IMR-90 (cell line): ENCODE measurements around the gene ATF7IP2. TPM values are rescaled to one million over a fixed set of nuclear protein-coding genes. Genes with fewer than 3 reads are reported as not detected.

Experiments used
- ATAC-seq: fragments of 200-7000 bp; cut with Tn5 transposase; 2 replicates; pipeline ENCODE4 v1.9.1; 2020; ENCODE audit warnings: low read depth, mild to moderate bottlenecking, moderate library complexity
- BruUV-seq: library from RNA; stranded (reverse); fragments of 400-500 nt; replicated peaks from 2 replicates; lab custom pipeline; 2021; lab: Mats Ljungman, UMichigan
- CTCF ChIA-PET: fragments of 300-600 bp; formaldehyde crosslinking; extraction: SDS; loops from one replicate; lab custom pipeline; 2021; ENCODE audit warnings: antibody characterized with exemption; lab: Yijun Ruan, JAX
- POLR2A ChIA-PET: fragments of 300-600 bp; sonication (Branson Sonifier 250); formaldehyde crosslinking; loops from one replicate; lab custom pipeline; 2022; ENCODE audit warnings: antibody characterized with exemption; ENCODE audit not compliant: unreplicated experiment; lab: Charles Lee
- DNase-seq: peaks from one replicate; pipeline ENCODE4 v3.0.0; 2013
- H2AFZ ChIP-seq: replicated peaks from 2 replicates; pipeline ENCODE3; 2013; ENCODE audit warnings: low read length, mild to moderate bottlenecking; ENCODE audit not compliant: poor library complexity
- H2AK5ac ChIP-seq: 2 replicates; pipeline ENCODE4 v1.6.1; 2013; ENCODE audit warnings: low read depth, low read length, inconsistent platforms
- H2AK9ac ChIP-seq: replicated peaks from 2 replicates; pipeline ENCODE3; 2013; ENCODE audit warnings: mild to moderate bottlenecking, low read depth, low read length, moderate library complexity; ENCODE audit not compliant: poor library complexity
- H2BK120ac ChIP-seq: 2 replicates; pipeline ENCODE4 v1.6.1; 2013; ENCODE audit warnings: low read depth, low read length, inconsistent platforms
- H2BK15ac ChIP-seq: 3 replicates; pipeline ENCODE4 v1.6.1; 2013; ENCODE audit warnings: low read depth, low read length, inconsistent platforms
- H2BK20ac ChIP-seq: 2 replicates; pipeline ENCODE4 v1.6.1; 2013; ENCODE audit warnings: low read depth, mild to moderate bottlenecking, inconsistent platforms, low read length, moderate library complexity
- H2BK5ac ChIP-seq: 2 replicates; pipeline ENCODE4 v1.6.1; 2013; ENCODE audit warnings: mild to moderate bottlenecking, low read depth, low read length, inconsistent platforms; ENCODE audit not compliant: poor library complexity, severe bottlenecking
- H3K14ac ChIP-seq: replicated peaks from 2 replicates; pipeline ENCODE4 v1.6.1; 2013; ENCODE audit warnings: low read depth, low read length, inconsistent platforms
- H3K18ac ChIP-seq: 2 replicates; pipeline ENCODE4 v1.6.1; 2013; ENCODE audit warnings: low read depth, low read length, control low read depth
- H3K23ac ChIP-seq: 2 replicates; pipeline ENCODE4 v1.6.1; 2013; ENCODE audit warnings: low read depth, low read length, inconsistent platforms
- H3K27ac ChIP-seq: 2 replicates; pipeline ENCODE4 v1.5.1; 2013; ENCODE audit warnings: mild to moderate bottlenecking, control low read depth, low read length; ENCODE audit not compliant: insufficient read depth
- H3K27me3 ChIP-seq: 2 replicates; pipeline ENCODE4 v1.6.1; 2013; ENCODE audit warnings: low read length; ENCODE audit not compliant: control insufficient read depth, insufficient read depth
- H3K36me3 ChIP-seq: 2 replicates; pipeline ENCODE4 v1.6.1; 2013; ENCODE audit warnings: low read length, mixed read lengths; ENCODE audit not compliant: control insufficient read depth, insufficient read depth
- H3K4ac ChIP-seq: 2 replicates; pipeline ENCODE4 v1.6.1; 2013; ENCODE audit warnings: low read depth, low read length, inconsistent platforms
- H3K4me1 ChIP-seq: 2 replicates; pipeline ENCODE4 v1.6.1; 2013; ENCODE audit warnings: low read length, mixed read lengths; ENCODE audit not compliant: control insufficient read depth, insufficient read depth
- H3K4me2 ChIP-seq: 2 replicates; pipeline ENCODE4 v1.6.1; 2013; ENCODE audit warnings: low read depth, mild to moderate bottlenecking, control low read depth, low read length, moderate library complexity
- H3K4me3 ChIP-seq: 2 replicates; pipeline ENCODE4 v1.5.1; 2013; ENCODE audit warnings: low read depth, mild to moderate bottlenecking, control low read depth, low read length, moderate library complexity; ENCODE audit not compliant: insufficient read depth
- H3K56ac ChIP-seq: 2 replicates; pipeline ENCODE4 v1.6.1; 2013; ENCODE audit warnings: low read length, inconsistent platforms; ENCODE audit not compliant: insufficient read depth; ENCODE audit errors: extremely low read depth
- H3K79me1 ChIP-seq, 2 experiments: 2 replicates each; pipeline ENCODE4 v1.6.1; 2013; ENCODE audit warnings: low read length in 2 of 2, inconsistent platforms in 1 of 2, low read depth in 1 of 2
- H3K9ac ChIP-seq: 2 replicates; pipeline ENCODE4 v1.6.1; 2013; ENCODE audit warnings: low read depth, low read length, control low read depth
- H3K9me1 ChIP-seq: 2 replicates; pipeline ENCODE4 v1.6.1; 2013; ENCODE audit warnings: low read length, inconsistent platforms; ENCODE audit not compliant: insufficient read depth
- H3K9me3 ChIP-seq: 2 replicates; pipeline ENCODE4 v1.6.1; 2013; ENCODE audit warnings: low read length; ENCODE audit not compliant: control insufficient read depth, insufficient read depth
- H4K20me1 ChIP-seq: 2 replicates; pipeline ENCODE4 v1.6.1; 2013; ENCODE audit warnings: low read length, inconsistent platforms; ENCODE audit not compliant: insufficient read depth
- H4K5ac ChIP-seq: 2 replicates; pipeline ENCODE4 v1.6.1; 2013; ENCODE audit warnings: mild to moderate bottlenecking, low read depth, low read length, control low read depth
- H4K8ac ChIP-seq, 2 experiments: 2 replicates each; pipeline ENCODE4 v1.6.1; 2013; ENCODE audit warnings: low read depth in 2 of 2, low read length in 2 of 2, control low read depth in 1 of 2, inconsistent platforms in 1 of 2
- H4K91ac ChIP-seq: 2 replicates; pipeline ENCODE4 v1.6.1; 2013; ENCODE audit warnings: low read depth, low read length, inconsistent platforms; ENCODE audit not compliant: insufficient read depth
- BHLHE40 ChIP-seq: fragments of 150-350 bp; IDR thresholded peaks from 2 replicates; pipeline ENCODE4 v1.6.1; 2016; ENCODE audit warnings: mild to moderate bottlenecking, low read depth, low read length
- ELK1 ChIP-seq: fragments of 150-350 bp; IDR thresholded peaks from 2 replicates; pipeline ENCODE4 v1.6.1; 2016; ENCODE audit warnings: low read depth, mild to moderate bottlenecking, low read length, moderate library complexity, borderline replicate concordance
- FOS ChIP-seq: fragments of 150-350 bp; IDR thresholded peaks from 2 replicates; pipeline ENCODE4 v1.6.1; 2016; ENCODE audit warnings: low read depth, low read length
- MAFK ChIP-seq: IDR thresholded peaks from 2 replicates; pipeline ENCODE4 v1.6.1; 2012; ENCODE audit warnings: low read depth, low read length, improper control_type of control experiment
- MAZ ChIP-seq: IDR thresholded peaks from 2 replicates; pipeline ENCODE4 v1.6.1; 2012; ENCODE audit warnings: low read depth, mild to moderate bottlenecking, low read length, improper control_type of control experiment, moderate library complexity, borderline replicate concordance
- MXI1 ChIP-seq: IDR thresholded peaks from 2 replicates; pipeline ENCODE4 v1.6.1; 2012; ENCODE audit warnings: low read depth, mild to moderate bottlenecking, low read length, moderate library complexity, borderline replicate concordance
- NFE2L2 ChIP-seq: fragments of 150-350 bp; IDR thresholded peaks from 2 replicates; pipeline ENCODE4 v1.6.1; 2016; ENCODE audit warnings: low read depth, mild to moderate bottlenecking, low read length
- POLR2A ChIP-seq: IDR thresholded peaks from 2 replicates; pipeline ENCODE4 v1.6.1; 2012; ENCODE audit warnings: mild to moderate bottlenecking, low read depth, low read length
- RAD21 ChIP-seq: IDR thresholded peaks from 2 replicates; pipeline ENCODE4 v1.6.1; 2012; ENCODE audit warnings: low read length, improper control_type of control experiment
- RCOR1 ChIP-seq: IDR thresholded peaks from 2 replicates; pipeline ENCODE4 v1.6.1; 2012; ENCODE audit warnings: mild to moderate bottlenecking, low read length, improper control_type of control experiment; ENCODE audit not compliant: insufficient replicate concordance
- RFX5 ChIP-seq: IDR thresholded peaks from 2 replicates; pipeline ENCODE4 v1.8.0; 2012; ENCODE audit warnings: low read depth, mild to moderate bottlenecking, low read length, moderate library complexity
- SMC3 ChIP-seq: fragments of 150-350 bp; IDR thresholded peaks from 2 replicates; pipeline ENCODE4 v1.6.1; 2016; ENCODE audit warnings: low read depth, mild to moderate bottlenecking, antibody characterized with exemption, low read length, moderate library complexity
- USF2 ChIP-seq: fragments of 150-350 bp; IDR thresholded peaks from 2 replicates; pipeline ENCODE4 v1.6.1; 2017; ENCODE audit warnings: mild to moderate bottlenecking, antibody characterized with exemption, low read length, low read depth
- WGBS, 2 experiments: methylation state at CpG; one replicate each; pipeline versions ENCODE4 v1.1.5 to v1.1.7; 2013; ENCODE audit warnings: missing lambda C conversion rate in 2 of 2; ENCODE audit not compliant: insufficient read length in 1 of 2; ENCODE audit errors: extremely low coverage in 2 of 2; 5-methylcytosine and 5-hydroxymethylcytosine counted together
- dilution Hi-C: fragments of 300-500 bp; cut with HindIII; formaldehyde crosslinking; loops from one replicate; pipeline ENCODE4 v1.14.3; 2018; ENCODE audit warnings: low sequenced_read_pairs; ENCODE audit not compliant: unreplicated experiment
- in situ Hi-C: fragments of 300-500 bp; cut with MboI; formaldehyde crosslinking; loops from 3 replicates; pipeline ENCODE4 v1.14.3; 2019; ENCODE audit warnings: low sequenced_read_pairs, inconsistent platforms, mixed read lengths
- intact Hi-C: fragments of 100-400 bp; cut with micrococcal nuclease; formaldehyde crosslinking; loops from 2 replicates; pipeline ENCODE4 v1.10.0; 2022
- polyA plus RNA-seq, 3 experiments: library from polyadenylated mRNA; depleted of rRNA; stranded (reverse); fragments of >200 nt; gene quantifications; 2 replicates each; pipeline ENCODE4 v1.2.3, GENCODE V29; 2012; ENCODE audit warnings: low replicate concordance in 1 of 3
- total RNA-seq: library from RNA; depleted of rRNA; stranded (reverse); fragments of >200 nt; gene quantifications from 2 replicates; pipeline ENCODE4 v1.2.3, GENCODE V29; 2012
- TF ChIP-seq, protein P1 (sequence below): conservative IDR thresholded peaks from 2 replicates; pipeline ENCODE4 v1.5.1; 2012; ENCODE audit warnings: mild to moderate bottlenecking, low read depth, low read length, improper control_type of control experiment

Gene ATF7IP2
- total and polyA plus RNA-seq, 2 of the 4 experiments (the other 2 are of a cell fraction) = 2.7 to 3.6 TPM

- TF ChIP-seq USF2 (no peak), FOS (no peak), RCOR1 (no peak)
Observed at GRCh38 chr16:10500582-10500981, 114.7 kb downstream of the ATF7IP2 start (continued).

- intact Hi-C loops (no loop called here), dilution Hi-C loops (no loop called here)
- WGBS, 2 experiments = 60% methylated on average over 1 of the region's 2 CpGs; no CpG with 5 or more reads in 1 of the 2 experiments
- TF ChIP-seq FOS = no peak
- TF ChIP-seq SMC3 = no peak
- TF ChIP-seq MAFK = no peak
- TF ChIP-seq BHLHE40 = no peak
- TF ChIP-seq, protein P1, sequence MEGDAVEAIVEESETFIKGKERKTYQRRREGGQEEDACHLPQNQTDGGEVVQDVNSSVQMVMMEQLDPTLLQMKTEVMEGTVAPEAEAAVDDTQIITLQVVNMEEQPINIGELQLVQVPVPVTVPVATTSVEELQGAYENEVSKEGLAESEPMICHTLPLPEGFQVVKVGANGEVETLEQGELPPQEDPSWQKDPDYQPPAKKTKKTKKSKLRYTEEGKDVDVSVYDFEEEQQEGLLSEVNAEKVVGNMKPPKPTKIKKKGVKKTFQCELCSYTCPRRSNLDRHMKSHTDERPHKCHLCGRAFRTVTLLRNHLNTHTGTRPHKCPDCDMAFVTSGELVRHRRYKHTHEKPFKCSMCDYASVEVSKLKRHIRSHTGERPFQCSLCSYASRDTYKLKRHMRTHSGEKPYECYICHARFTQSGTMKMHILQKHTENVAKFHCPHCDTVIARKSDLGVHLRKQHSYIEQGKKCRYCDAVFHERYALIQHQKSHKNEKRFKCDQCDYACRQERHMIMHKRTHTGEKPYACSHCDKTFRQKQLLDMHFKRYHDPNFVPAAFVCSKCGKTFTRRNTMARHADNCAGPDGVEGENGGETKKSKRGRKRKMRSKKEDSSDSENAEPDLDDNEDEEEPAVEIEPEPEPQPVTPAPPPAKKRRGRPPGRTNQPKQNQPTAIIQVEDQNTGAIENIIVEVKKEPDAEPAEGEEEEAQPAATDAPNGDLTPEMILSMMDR = no peak
- no peak for TF ChIP-seq MAZ
- no peak for TF ChIP-seq RCOR1
- TF ChIP-seq ELK1 = no peak
- no peak for TF ChIP-seq POLR2A
- TF ChIP-seq MXI1 = no peak
- TF ChIP-seq RAD21 = no peak
- no peak for TF ChIP-seq RFX5
- TF ChIP-seq NFE2L2 = no peak
Observed at GRCh38 chr16:10501016-10501607, 115.3 kb downstream of the ATF7IP2 start.

More at GRCh38 chr16:10501016-10501607, 115.3 kb downstream of the ATF7IP2 start:
- no peak overlapping the region for H4K8ac ChIP-seq
- no peak overlapping the region for H3K9ac ChIP-seq
- ATAC-seq (no peak), DNase-seq (no peak)
- H4K5ac ChIP-seq = no peak overlapping the region
- H3K27ac ChIP-seq = no peak overlapping the region
- H4K20me1 ChIP-seq = no peaks in the 10 kb centered on the region
- H3K36me3 ChIP-seq = no peaks in the 10 kb centered on the region
- BruUV-seq = no TSS peak
- no peak overlapping the region for H3K56ac ChIP-seq
- CTCF ChIA-PET = no interaction called here
- no peak overlapping the region for H2AK9ac ChIP-seq
- no peak overlapping the region for H2BK15ac ChIP-seq
- no peak overlapping the region for H2AFZ ChIP-seq
- no peak overlapping the region for H2BK5ac ChIP-seq
- no peak overlapping the region for H3K4me2 ChIP-seq
- no peak overlapping the region for H4K91ac ChIP-seq
- no peak overlapping the region for H3K18ac ChIP-seq
- POLR2A ChIA-PET = no interaction called here
- H3K4ac ChIP-seq = no peak overlapping the region
- H2BK120ac ChIP-seq = no peak overlapping the region
- no peak overlapping the region for H2AK5ac ChIP-seq
- H3K79me1 ChIP-seq = no peaks in the 10 kb centered on the region
- H3K4me1 ChIP-seq = no peaks in the 10 kb centered on the region
- H3K4me3 ChIP-seq = no peak overlapping the region
- no peak overlapping the region for H2BK20ac ChIP-seq
- H3K9me3 ChIP-seq = no peaks in the 10 kb centered on the region
- in situ Hi-C loops = loop anchor here (10.0 to 25.0 kb wide), 2 partner anchors 1336 to 1489 kb away; no protein-coding TSS in a partner anchor
- H3K27me3 ChIP-seq = no peaks in the 10 kb centered on the region
- no peak overlapping the region for H3K14ac ChIP-seq
- H3K9me1 ChIP-seq = no peaks in the 10 kb centered on the region
- no peak overlapping the region for H3K23ac ChIP-seq
